Measurements from ENCODE around the gene PTPRK. TPM values are rescaled to one million over a fixed set of nuclear protein-coding genes. Genes with fewer than 3 reads are reported as not detected.

The PTPRK gene
- total and polyA plus RNA-seq, 4 donors: 8.2 to 224 (median 42.9) TPM

GRCh38 chr6:128452713-128453112 lies 67.7 kb downstream of the PTPRK start:
- DNase-seq (no peak), ATAC-seq (ENCODE audit: insufficient read depth, low FRiP score) (no peak)
- 83 to 84% methylated on average over 2 of the region's 2 CpGs for WGBS, 2 donors
- H3K9ac ChIP-seq (ENCODE audit: insufficient read depth in 1 of 2, low read length in 2 of 2): no peak overlapping the region
- H3K27me3 ChIP-seq (ENCODE audit: control insufficient read depth in 3 of 3, insufficient read depth in 3 of 3, low read length in 2 of 3): no peaks in the 10 kb centered on the region
- peaks cover 0 to 10% (median 0%) of the 10 kb centered on the region in 5 donors for H3K4me1 ChIP-seq (ENCODE audit: control insufficient read depth in 5 of 5, insufficient read depth in 5 of 5, low read length in 5 of 5)
- H3K36me3 ChIP-seq (ENCODE audit: control insufficient read depth in 4 of 4, insufficient read depth in 4 of 4, low read length in 4 of 4): no peaks in the 10 kb centered on the region
- no peak for TF ChIP-seq CTCF (IDR thresholded peaks at IDR 0.05; ENCODE audit: control extremely low read depth, extremely low read depth)
- H3K27ac ChIP-seq (ENCODE audit: low read depth in 1 of 2, low read length in 1 of 2): no peak overlapping the region
- H3K9me3 ChIP-seq (ENCODE audit: control insufficient read depth in 4 of 4, insufficient read depth in 3 of 4, low read length in 3 of 4): peaks cover 0 to 3% (median 0%) of the 10 kb centered on the region in 4 donors
- no peak overlapping the region for H3K4me3 ChIP-seq

- no peak overlapping the region for H3K4me3 ChIP-seq
- TF ChIP-seq CTCF (IDR thresholded peaks at IDR 0.05; ENCODE audit: control extremely low read depth, extremely low read depth): no peak
- no peak for ATAC-seq (ENCODE audit: insufficient read depth, low FRiP score)
- no peaks in the 10 kb centered on the region for H3K36me3 ChIP-seq (ENCODE audit: control insufficient read depth in 4 of 4, insufficient read depth in 4 of 4, low read length in 4 of 4)
- 77 to 86% methylated on average over 3 of the region's 3 CpGs for WGBS, 2 donors
- no peaks in the 10 kb centered on the region for H3K27me3 ChIP-seq (ENCODE audit: control insufficient read depth in 3 of 3, insufficient read depth in 3 of 3, low read length in 2 of 3)
- peaks cover 0 to 3% (median 0%) of the 10 kb centered on the region in 4 donors for H3K9me3 ChIP-seq (ENCODE audit: control insufficient read depth in 4 of 4, insufficient read depth in 3 of 4, low read length in 3 of 4)
- no peak overlapping the region for H3K9ac ChIP-seq (ENCODE audit: insufficient read depth in 1 of 2, low read length in 2 of 2)
- H3K4me1 ChIP-seq (ENCODE audit: control insufficient read depth in 5 of 5, insufficient read depth in 5 of 5, low read length in 5 of 5): peaks cover 0 to 8% (median 0%) of the 10 kb centered on the region in 5 donors
- H3K27ac ChIP-seq (ENCODE audit: low read depth in 1 of 2, low read length in 1 of 2): no peak overlapping the region
- no peak for DNase-seq
Measured at GRCh38 chr6:128446497-128446896, 73.9 kb downstream of the PTPRK start.

- peaks cover 0 to 11% (median 0%) of the 10 kb centered on the region in 5 donors for H3K4me1 ChIP-seq (ENCODE audit: control insufficient read depth in 5 of 5, insufficient read depth in 5 of 5, low read length in 5 of 5)
- DNase-seq: peak in 1 of 3 donors; percentile 16
- ATAC-seq (ENCODE audit: insufficient read depth, low FRiP score): no peak
Measured at GRCh38 chr6:128443553-128443952, 76.8 kb downstream of the PTPRK start.

More at GRCh38 chr6:128443553-128443952, 76.8 kb downstream of the PTPRK start:
- no peaks in the 10 kb centered on the region for H3K9me3 ChIP-seq (ENCODE audit: control insufficient read depth in 4 of 4, insufficient read depth in 3 of 4, low read length in 3 of 4)
- H3K27ac ChIP-seq (ENCODE audit: low read depth in 1 of 2, low read length in 1 of 2): no peak overlapping the region
- H3K9ac ChIP-seq (ENCODE audit: insufficient read depth in 1 of 2, low read length in 2 of 2): no peak overlapping the region
- TF ChIP-seq CTCF (IDR thresholded peaks at IDR 0.05; ENCODE audit: control extremely low read depth, extremely low read depth): no peak
- no peaks in the 10 kb centered on the region for H3K27me3 ChIP-seq (ENCODE audit: control insufficient read depth in 3 of 3, insufficient read depth in 3 of 3, low read length in 2 of 3)
- no peaks in the 10 kb centered on the region for H3K36me3 ChIP-seq (ENCODE audit: control insufficient read depth in 4 of 4, insufficient read depth in 4 of 4, low read length in 4 of 4)
- H3K4me3 ChIP-seq: no peak overlapping the region
- 72 to 86% methylated on average over 3 of the region's 3 CpGs for WGBS, 2 donors

All from lung (tissue), 12 donors.